Vagina (tissue), 2 donors: ENCODE data around the gene SLC15A1.

Source experiments
- POLR2A ChIP-seq, 2 donors: fragments of 450-650 bp; IDR thresholded peaks; one replicate each; pipeline ENCODE4 v1.6.1; 2017; ENCODE audit warnings: antibody characterized with exemption in 2 of 2, mild to moderate bottlenecking in 2 of 2, moderate library complexity in 2 of 2
- POLR2AphosphoS5 ChIP-seq, 2 donors: sonication (generic); formaldehyde crosslinking; IDR thresholded peaks; one replicate each; pipeline ENCODE4 v1.9.0; 2017; ENCODE audit warnings: antibody characterized with exemption in 2 of 2, mild to moderate bottlenecking in 2 of 2, low read depth in 1 of 2; ENCODE audit not compliant: insufficient read depth in 1 of 2

GRCh38 chr13:98787996-98788395, 35.5 kb upstream of the SLC15A1 start:
- TF ChIP-seq POLR2A (IDR thresholded peaks at IDR 0.05) (no peak), POLR2AphosphoS5 (IDR thresholded peaks at IDR 0.05; ENCODE audit: insufficient read depth in 1 of 2, low read depth in 1 of 2) (no peak)
